Fibroblast of lung (primary cell): ENCODE measurements around the gene KCNQ4. TPM values are rescaled to one million over a fixed set of nuclear protein-coding genes. Genes with fewer than 3 reads are reported as not detected.

ENCODE experiments used
- DNase-seq, 2 donors: peaks; one replicate each; pipeline versions ENCODE4 v3.0.0 to v3.0.0-alpha.2; 2010; ENCODE audit warnings: low read depth in 2 of 2
- H2AFZ ChIP-seq: 2 replicates; pipeline ENCODE4 v1.5.1; 2012; ENCODE audit warnings: low read length, control low read depth, inconsistent platforms
- H3K27ac ChIP-seq: 2 replicates; pipeline ENCODE4 v1.5.1; 2011; ENCODE audit warnings: low read length, control low read depth; ENCODE audit not compliant: insufficient read depth
- H3K27me3 ChIP-seq: 2 replicates; pipeline ENCODE4 v1.5.1; 2011; ENCODE audit warnings: mild to moderate bottlenecking, low read length; ENCODE audit not compliant: control insufficient read depth, insufficient read depth
- H3K36me3 ChIP-seq: 2 replicates; pipeline ENCODE4 v1.5.1; 2011; ENCODE audit warnings: low read length; ENCODE audit not compliant: control insufficient read depth, insufficient read depth
- H3K4me1 ChIP-seq: 2 replicates; pipeline ENCODE4 v1.5.1; 2011; ENCODE audit warnings: low read length; ENCODE audit not compliant: control insufficient read depth, insufficient read depth; ENCODE audit errors: extremely low read depth
- H3K4me2 ChIP-seq: 2 replicates; pipeline ENCODE4 v1.5.1; 2011; ENCODE audit warnings: low read length, control low read depth; ENCODE audit not compliant: insufficient read depth; ENCODE audit errors: extremely low read depth
- H3K4me3 ChIP-seq, 4 experiments: fragments of 200-600 bp in 1 of 4; sonication (generic) in 1 of 4; replicated peaks in 1 of 4; 2 replicates each; pipeline ENCODE4 v1.5.1; 2011 to 2016; ENCODE audit warnings: low read length in 4 of 4, low read depth in 3 of 4, mild to moderate bottlenecking in 3 of 4, control low read depth in 2 of 4, inconsistent platforms in 1 of 4, mixed read lengths in 1 of 4; ENCODE audit not compliant: insufficient read depth in 1 of 4; ENCODE audit errors: control extremely low read depth in 1 of 4
- H3K79me2 ChIP-seq: 2 replicates; pipeline ENCODE4 v1.5.1; 2012; ENCODE audit warnings: mild to moderate bottlenecking, low read length, inconsistent platforms; ENCODE audit not compliant: control insufficient read depth, insufficient read depth
- H3K9ac ChIP-seq: 2 replicates; pipeline ENCODE4 v1.5.1; 2011; ENCODE audit warnings: mild to moderate bottlenecking, low read length, control low read depth; ENCODE audit not compliant: insufficient read depth
- H3K9me3 ChIP-seq: 2 replicates; pipeline ENCODE4 v1.5.1; 2012; ENCODE audit warnings: low read depth, low read length; ENCODE audit not compliant: control insufficient read depth, insufficient read depth
- H4K20me1 ChIP-seq: 2 replicates; pipeline ENCODE4 v1.5.1; 2011; ENCODE audit warnings: low read length; ENCODE audit not compliant: control insufficient read depth, insufficient read depth; ENCODE audit errors: extremely low read depth
- EZH2 ChIP-seq: IDR thresholded peaks from 2 replicates; pipeline ENCODE4 v1.5.1; 2012; ENCODE audit warnings: low read length, control low read depth, mild to moderate bottlenecking; ENCODE audit errors: missing control alignments
- polyA plus RNA-seq, 2 donors: library from polyadenylated mRNA; depleted of rRNA in 1 of 2; stranded (reverse) in 1 of 2; unstranded in 1 of 2; fragments of >200 nt; gene quantifications; 2 replicates each; pipeline ENCODE4 v1.2.1, GENCODE V29; 2011 to 2012; ENCODE audit warnings: missing spikeins in 1 of 2
- total RNA-seq: library from RNA; depleted of rRNA; stranded (reverse); fragments of >200 nt; gene quantifications from 2 replicates; pipeline ENCODE4 v1.2.1, GENCODE V29; 2014
- TF ChIP-seq, protein P1 (sequence below), 2 donors: IDR thresholded peaks in 1 of 2; conservative IDR thresholded peaks in 1 of 2; 1 replicate in 1 of 2; 2 replicates in 1 of 2; pipeline ENCODE4 v1.5.1; 2011 to 2012; ENCODE audit warnings: low read length in 2 of 2, control low read depth in 1 of 2, inconsistent platforms in 1 of 2, low read depth in 1 of 2, mild to moderate bottlenecking in 1 of 2

KCNQ4 gene
- total and polyA plus RNA-seq, 2 donors (not counting 1 experiment from before 2014, with no cell fraction given): under 0.01 to 0.03 TPM

GRCh38 chr1:40748841-40749718, 34.5 kb upstream of the KCNQ4 start:
- no peak for DNase-seq

DNA sequence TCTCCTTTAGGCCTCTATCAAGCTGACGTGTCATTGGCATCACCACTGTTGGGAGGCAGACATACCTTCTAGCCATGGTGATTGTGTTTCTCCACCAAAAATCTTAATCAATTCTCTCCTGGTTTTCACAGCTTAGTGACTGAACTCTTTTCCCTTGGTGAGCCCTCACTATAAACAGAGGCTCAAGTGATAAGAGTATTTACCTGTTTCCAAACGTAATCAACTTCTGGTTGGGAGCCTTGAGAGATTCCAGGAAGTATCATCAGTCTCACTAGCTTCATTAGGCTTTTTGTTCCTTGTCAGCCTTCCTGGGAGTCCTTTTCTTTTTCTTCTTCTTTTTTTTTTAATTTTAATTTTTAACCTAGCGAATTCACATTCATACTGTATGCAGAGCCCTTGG, 33.8 kb upstream of the KCNQ4 start:
- DNase-seq: no peak
- H3K4me2 ChIP-seq: no peak overlapping the region
- no peaks in the 10 kb centered on the region for H3K27me3 ChIP-seq
- H3K9ac ChIP-seq: no peak overlapping the region
- H3K36me3 ChIP-seq: peaks cover 4% of the 10 kb centered on the region
- no peak for TF ChIP-seq EZH2
- TF ChIP-seq, protein P1, sequence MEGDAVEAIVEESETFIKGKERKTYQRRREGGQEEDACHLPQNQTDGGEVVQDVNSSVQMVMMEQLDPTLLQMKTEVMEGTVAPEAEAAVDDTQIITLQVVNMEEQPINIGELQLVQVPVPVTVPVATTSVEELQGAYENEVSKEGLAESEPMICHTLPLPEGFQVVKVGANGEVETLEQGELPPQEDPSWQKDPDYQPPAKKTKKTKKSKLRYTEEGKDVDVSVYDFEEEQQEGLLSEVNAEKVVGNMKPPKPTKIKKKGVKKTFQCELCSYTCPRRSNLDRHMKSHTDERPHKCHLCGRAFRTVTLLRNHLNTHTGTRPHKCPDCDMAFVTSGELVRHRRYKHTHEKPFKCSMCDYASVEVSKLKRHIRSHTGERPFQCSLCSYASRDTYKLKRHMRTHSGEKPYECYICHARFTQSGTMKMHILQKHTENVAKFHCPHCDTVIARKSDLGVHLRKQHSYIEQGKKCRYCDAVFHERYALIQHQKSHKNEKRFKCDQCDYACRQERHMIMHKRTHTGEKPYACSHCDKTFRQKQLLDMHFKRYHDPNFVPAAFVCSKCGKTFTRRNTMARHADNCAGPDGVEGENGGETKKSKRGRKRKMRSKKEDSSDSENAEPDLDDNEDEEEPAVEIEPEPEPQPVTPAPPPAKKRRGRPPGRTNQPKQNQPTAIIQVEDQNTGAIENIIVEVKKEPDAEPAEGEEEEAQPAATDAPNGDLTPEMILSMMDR (conservative IDR thresholded peaks at IDR 0.05 in 1 of 2, IDR thresholded peaks at IDR 0.05 in 1 of 2; ENCODE audit: low read depth in 1 of 2, low read length in 2 of 2): no peak
- H3K79me2 ChIP-seq: no peaks in the 10 kb centered on the region
- H3K9me3 ChIP-seq: no peaks in the 10 kb centered on the region
- no peak overlapping the region for H3K4me3 ChIP-seq
- H3K27ac ChIP-seq: no peak overlapping the region
- no peaks in the 10 kb centered on the region for H3K4me1 ChIP-seq
- H2AFZ ChIP-seq: no peak overlapping the region
- H4K20me1 ChIP-seq: no peaks in the 10 kb centered on the region

More at GRCh38 chr1:40748841-40749718, 34.5 kb upstream of the KCNQ4 start:
- Histone ChIP-seq H3K9ac (no peak overlapping the region), H2AFZ (no peak overlapping the region), H3K36me3 (peaks cover 4% of the 10 kb centered on the region), H3K79me2 (no peaks in the 10 kb centered on the region), H3K9me3 (no peaks in the 10 kb centered on the region), H3K27me3 (no peaks in the 10 kb centered on the region), H3K27ac (no peak overlapping the region), H3K4me3 (no peak overlapping the region), H3K4me1 (no peaks in the 10 kb centered on the region), H3K4me2 (no peak overlapping the region), H4K20me1 (no peaks in the 10 kb centered on the region)
- TF ChIP-seq EZH2: no peak
- TF ChIP-seq, protein P1 (conservative IDR thresholded peaks at IDR 0.05 in 1 of 2, IDR thresholded peaks at IDR 0.05 in 1 of 2; ENCODE audit: low read depth in 1 of 2, low read length in 2 of 2): no peak

DNA sequence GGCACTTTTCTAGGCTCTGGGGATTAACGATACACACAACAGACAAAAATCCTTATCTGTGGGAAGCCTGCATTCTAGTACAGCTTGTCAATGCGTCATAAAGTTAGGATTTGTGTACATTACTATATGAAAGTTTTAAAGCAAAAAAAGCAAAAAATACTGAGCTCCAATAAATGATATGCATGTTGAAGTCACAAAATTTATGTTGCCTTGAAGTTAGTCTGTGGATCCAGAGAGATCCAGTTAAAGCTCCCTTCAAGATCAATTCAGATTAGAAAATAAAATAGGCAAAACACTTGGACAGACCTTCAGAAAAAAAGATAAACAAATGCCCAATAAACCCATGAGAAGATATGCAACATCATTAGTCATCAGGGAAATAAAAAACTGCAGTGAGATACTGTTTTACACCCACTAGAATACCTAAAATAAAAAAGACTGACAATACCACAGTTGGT, 33.1 kb upstream of the KCNQ4 start:
- Histone ChIP-seq H3K27ac (no peak overlapping the region), H3K79me2 (no peaks in the 10 kb centered on the region), H3K9ac (no peak overlapping the region), H3K4me1 (no peaks in the 10 kb centered on the region), H3K4me3 (no peak overlapping the region), H3K27me3 (no peaks in the 10 kb centered on the region), H3K4me2 (no peak overlapping the region), H3K36me3 (peaks cover 4% of the 10 kb centered on the region), H3K9me3 (no peaks in the 10 kb centered on the region), H2AFZ (no peak overlapping the region), H4K20me1 (no peaks in the 10 kb centered on the region)
- TF ChIP-seq, protein P1 (conservative IDR thresholded peaks at IDR 0.05 in 1 of 2, IDR thresholded peaks at IDR 0.05 in 1 of 2; ENCODE audit: low read depth in 1 of 2, low read length in 2 of 2): no peak
- no peak for TF ChIP-seq EZH2
- peak in 1 of 2 donors; percentile 17 for DNase-seq
